Hepatocyte (in vitro differentiated cells): ENCODE measurements around the gene CSRP1. TPM values are rescaled to one million over a fixed set of nuclear protein-coding genes. Genes with fewer than 3 reads are reported as not detected.

Experiments
- DNase-seq: peaks from one replicate; pipeline ENCODE4 v3.0.0-alpha.2; 2016; ENCODE audit warnings: low spot score
- H2AFZ ChIP-seq: fragments of 200-600 bp; sonication (generic); 2 replicates; pipeline ENCODE4 v1.6.0; 2016; ENCODE audit warnings: antibody characterized with exemption, mild to moderate bottlenecking
- H3K27ac ChIP-seq: fragments of 200-600 bp; sonication (generic); 2 replicates; pipeline ENCODE4 v1.5.1; 2016; ENCODE audit warnings: mild to moderate bottlenecking
- H3K27me3 ChIP-seq: fragments of 200-600 bp; sonication (generic); 2 replicates; pipeline ENCODE4 v1.6.1; 2016
- H3K36me3 ChIP-seq: fragments of 200-600 bp; sonication (generic); replicated peaks from 2 replicates; pipeline ENCODE4 v1.5.1; 2016; ENCODE audit warnings: low read depth; ENCODE audit not compliant: insufficient read depth
- H3K4me1 ChIP-seq: fragments of 200-600 bp; sonication (generic); 2 replicates; pipeline ENCODE4 v1.5.1; 2016; ENCODE audit warnings: mild to moderate bottlenecking, moderate library complexity; ENCODE audit not compliant: insufficient read depth
- H3K4me2 ChIP-seq: fragments of 200-600 bp; sonication (generic); 2 replicates; pipeline ENCODE4 v1.6.0; 2016
- H3K4me3 ChIP-seq: fragments of 200-600 bp; sonication (generic); 2 replicates; pipeline ENCODE4 v1.5.1; 2016; ENCODE audit warnings: mild to moderate bottlenecking
- H3K79me2 ChIP-seq: fragments of 200-600 bp; sonication (generic); 2 replicates; pipeline ENCODE4 v1.6.0; 2017; ENCODE audit warnings: mild to moderate bottlenecking
- H3K9me2 ChIP-seq: fragments of 200-600 bp; sonication (generic); replicated peaks from 2 replicates; pipeline ENCODE4 v1.6.0; 2017; ENCODE audit warnings: mild to moderate bottlenecking; ENCODE audit not compliant: insufficient read depth
- H3K9me3 ChIP-seq: fragments of 200-600 bp; sonication (generic); 2 replicates; pipeline ENCODE4 v1.5.1; 2016; ENCODE audit warnings: low read depth, mild to moderate bottlenecking
- H4K20me1 ChIP-seq: fragments of 200-600 bp; sonication (generic); 2 replicates; pipeline ENCODE4 v1.6.0; 2016; ENCODE audit warnings: mild to moderate bottlenecking; ENCODE audit not compliant: insufficient read depth, poor library complexity, severe bottlenecking
- CTCF ChIP-seq: fragments of 200-600 bp; sonication (generic); IDR thresholded peaks from 2 replicates; pipeline ENCODE4 v1.5.1; 2016; ENCODE audit warnings: antibody characterized with exemption, mild to moderate bottlenecking; ENCODE audit not compliant: poor library complexity
- EZH2 ChIP-seq: fragments of 200-600 bp; sonication (generic); IDR thresholded peaks from 2 replicates; pipeline ENCODE4 v1.6.1; 2016; ENCODE audit warnings: antibody characterized with exemption, mild to moderate bottlenecking, borderline replicate concordance
- EZH2phosphoT487 ChIP-seq: fragments of 200-600 bp; sonication (generic); IDR thresholded peaks from one replicate; pipeline ENCODE4 v1.6.1; 2018; ENCODE audit warnings: antibody characterized with exemption, mild to moderate bottlenecking, low read depth, moderate library complexity; ENCODE audit not compliant: unreplicated experiment, severe bottlenecking
- WGBS: methylation state at CpG from one replicate; pipeline ENCODE4 v1.1.6; 2016; ENCODE audit warnings: low lambda C conversion rate; ENCODE audit errors: missing lambda C conversion rate; 5-methylcytosine and 5-hydroxymethylcytosine counted together
- polyA plus RNA-seq: library from polyadenylated mRNA; unstranded; fragments of >200 nt; fragmentation: Nextera tagmentation; extraction: Ambion mirVana; gene quantifications from 2 replicates; pipeline ENCODE4 v1.2.1, GENCODE V29; 2016
- total RNA-seq: library from RNA; depleted of rRNA; stranded (reverse); fragments of >200 nt; gene quantifications from 2 replicates; pipeline ENCODE4 v1.2.3, GENCODE V29; 2014

Gene CSRP1
- total and polyA plus RNA-seq, 2 experiments from 2014 or later = 50.9 to 76.0 TPM

- Histone ChIP-seq H3K9me2 (no peaks in the 10 kb centered on the region), H3K79me2 (no peaks in the 10 kb centered on the region), H4K20me1 (no peaks in the 10 kb centered on the region), H3K36me3 (no peaks in the 10 kb centered on the region), H3K4me2 (no peak overlapping the region), H3K9me3 (no peaks in the 10 kb centered on the region), H3K27me3 (no peaks in the 10 kb centered on the region), H3K4me1 (peaks cover 10% of the 10 kb centered on the region), H3K4me3 (no peak overlapping the region), H3K27ac (no peak overlapping the region), H2AFZ (no peak overlapping the region)
- no peak for DNase-seq
- WGBS = 98% methylated on average over 2 of the region's 2 CpGs
- TF ChIP-seq EZH2phosphoT487 = no peak
- no peak for TF ChIP-seq EZH2
- TF ChIP-seq CTCF = no peak
Measured at GRCh38 chr1:201509601-201510374, 2.9 kb upstream of the CSRP1 start.

GRCh38 chr1:201508809-201509208, 1.9 kb upstream of the CSRP1 start:
- H3K4me2 ChIP-seq = no peak overlapping the region
- H3K27ac ChIP-seq = no peak overlapping the region
- no peak for DNase-seq
- 82% methylated on average over 2 of the region's 2 CpGs for WGBS
- H3K79me2 ChIP-seq = no peaks in the 10 kb centered on the region
- no peak for TF ChIP-seq EZH2phosphoT487
- no peak for TF ChIP-seq CTCF
- no peak for TF ChIP-seq EZH2
- no peak overlapping the region for H3K4me3 ChIP-seq
- H4K20me1 ChIP-seq = no peaks in the 10 kb centered on the region
- H2AFZ ChIP-seq = no peak overlapping the region
- no peaks in the 10 kb centered on the region for H3K9me2 ChIP-seq
- H3K27me3 ChIP-seq = no peaks in the 10 kb centered on the region
- no peaks in the 10 kb centered on the region for H3K9me3 ChIP-seq
- H3K4me1 ChIP-seq = peaks cover 17% of the 10 kb centered on the region
- no peaks in the 10 kb centered on the region for H3K36me3 ChIP-seq

- Histone ChIP-seq H3K4me3 (no peak overlapping the region), H3K79me2 (no peaks in the 10 kb centered on the region), H4K20me1 (no peaks in the 10 kb centered on the region), H3K36me3 (no peaks in the 10 kb centered on the region), H3K27ac (peak overlapping the region; percentile 46), H3K4me1 (peaks cover 30% of the 10 kb centered on the region), H3K4me2 (peak overlapping the region; percentile 78), H3K9me3 (no peaks in the 10 kb centered on the region), H3K27me3 (no peaks in the 10 kb centered on the region), H2AFZ (no peak overlapping the region), H3K9me2 (no peaks in the 10 kb centered on the region)
- WGBS = 56% methylated on average over 11 of the region's 11 CpGs
- no peak for DNase-seq
- TF ChIP-seq EZH2 (no peak), CTCF (no peak), EZH2phosphoT487 (no peak)
Measured at GRCh38 chr1:201507360-201507675, 395 bp upstream of the CSRP1 start.
